ENCODE results near the gene OR10A7.

Gene OR10A7

DNA sequence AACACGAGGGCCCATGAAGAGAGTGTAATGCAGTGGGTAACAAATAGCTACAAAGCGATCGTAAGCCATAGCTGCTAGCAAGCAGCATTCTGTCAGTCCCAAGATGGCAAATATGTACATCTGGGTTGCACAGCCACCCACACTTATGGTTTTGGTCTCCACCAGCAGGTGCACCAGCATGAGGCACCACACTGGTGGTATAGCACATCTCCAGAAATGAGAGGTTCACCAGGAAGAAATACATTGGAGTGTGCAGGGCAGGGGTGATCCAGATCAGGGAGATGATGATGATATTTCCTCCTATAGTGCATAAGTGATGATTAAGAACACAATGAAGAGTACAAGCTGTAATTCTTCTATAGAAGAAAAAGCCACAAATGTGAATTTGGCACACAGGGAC is 26.4 kb upstream of the OR10A7 start:
- TF ChIP-seq, protein P1, sequence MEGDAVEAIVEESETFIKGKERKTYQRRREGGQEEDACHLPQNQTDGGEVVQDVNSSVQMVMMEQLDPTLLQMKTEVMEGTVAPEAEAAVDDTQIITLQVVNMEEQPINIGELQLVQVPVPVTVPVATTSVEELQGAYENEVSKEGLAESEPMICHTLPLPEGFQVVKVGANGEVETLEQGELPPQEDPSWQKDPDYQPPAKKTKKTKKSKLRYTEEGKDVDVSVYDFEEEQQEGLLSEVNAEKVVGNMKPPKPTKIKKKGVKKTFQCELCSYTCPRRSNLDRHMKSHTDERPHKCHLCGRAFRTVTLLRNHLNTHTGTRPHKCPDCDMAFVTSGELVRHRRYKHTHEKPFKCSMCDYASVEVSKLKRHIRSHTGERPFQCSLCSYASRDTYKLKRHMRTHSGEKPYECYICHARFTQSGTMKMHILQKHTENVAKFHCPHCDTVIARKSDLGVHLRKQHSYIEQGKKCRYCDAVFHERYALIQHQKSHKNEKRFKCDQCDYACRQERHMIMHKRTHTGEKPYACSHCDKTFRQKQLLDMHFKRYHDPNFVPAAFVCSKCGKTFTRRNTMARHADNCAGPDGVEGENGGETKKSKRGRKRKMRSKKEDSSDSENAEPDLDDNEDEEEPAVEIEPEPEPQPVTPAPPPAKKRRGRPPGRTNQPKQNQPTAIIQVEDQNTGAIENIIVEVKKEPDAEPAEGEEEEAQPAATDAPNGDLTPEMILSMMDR (conservative IDR thresholded peaks at IDR 0.05; ENCODE audit: low read depth, low read length): no peak
- H3K4me3 ChIP-seq (ENCODE audit: low read depth, low read length): no peak overlapping the region
- no peak for DNase-seq (ENCODE audit: low read depth)

DNA sequence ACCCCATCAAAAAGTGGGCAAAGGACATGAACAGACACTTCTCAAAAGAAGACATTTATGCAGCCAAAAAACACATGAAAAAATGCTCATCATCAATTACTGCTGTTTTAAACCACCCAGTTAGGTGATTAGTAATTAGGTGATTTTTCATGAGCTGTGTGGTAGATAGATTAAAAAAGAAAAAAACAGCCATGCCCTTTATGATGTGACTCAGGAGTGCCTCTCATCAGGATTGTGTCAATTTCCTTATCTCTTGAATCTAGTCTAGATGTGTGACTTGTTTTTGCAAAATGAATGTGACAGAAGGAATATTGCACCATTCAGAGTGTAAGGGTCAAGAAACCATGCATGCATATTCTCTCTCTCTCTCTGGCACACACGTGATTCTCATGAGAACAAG is 5.7 kb downstream of the OR10A7 start:
- TF ChIP-seq, protein P1 (conservative IDR thresholded peaks at IDR 0.05; ENCODE audit: low read depth, low read length): no peak
- no peak for DNase-seq (ENCODE audit: low read depth)
- no peak overlapping the region for H3K4me3 ChIP-seq (ENCODE audit: low read depth, low read length)

DNA sequence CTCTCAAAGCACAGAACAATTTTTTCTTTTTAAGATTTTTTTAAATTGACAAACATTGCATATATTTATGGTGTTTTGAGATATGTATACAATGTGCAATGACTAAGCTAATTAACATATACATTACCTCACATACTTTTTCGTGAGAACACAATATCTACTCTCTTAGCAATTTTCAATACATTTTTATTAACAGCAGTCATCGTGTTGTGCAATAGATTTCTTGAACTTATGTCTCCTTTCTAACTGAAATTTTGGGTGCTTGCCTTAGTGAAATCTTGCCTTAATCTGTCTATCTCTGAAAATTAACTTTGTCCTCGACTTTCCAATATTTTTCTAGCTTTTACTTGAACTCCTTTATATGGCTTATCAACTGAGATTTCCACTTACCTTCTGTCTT is 6.8 kb downstream of the OR10A7 start:
- TF ChIP-seq, protein P1 (conservative IDR thresholded peaks at IDR 0.05; ENCODE audit: low read depth, low read length): no peak
- no peak overlapping the region for H3K4me3 ChIP-seq (ENCODE audit: low read depth, low read length)
- no peak for DNase-seq (ENCODE audit: low read depth)

DNA sequence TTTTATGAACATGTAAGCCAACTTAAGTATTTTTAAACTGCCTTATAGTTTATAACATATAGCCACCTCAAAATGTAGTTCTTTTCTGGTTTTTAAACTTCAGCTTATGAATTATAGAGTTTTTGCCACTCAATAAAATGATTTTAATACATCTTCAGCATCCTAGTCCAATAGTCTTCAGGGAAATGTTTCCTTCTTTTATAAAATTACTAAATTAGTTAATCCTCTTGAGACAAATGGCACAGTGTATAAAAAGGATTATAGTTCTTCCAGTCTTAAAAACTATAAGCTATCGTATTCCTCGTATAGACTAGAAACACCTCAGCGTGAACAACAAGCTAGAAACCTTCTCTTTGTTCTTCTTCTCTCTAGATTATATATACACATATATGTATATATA is 23.5 kb downstream of the OR10A7 start, which contains the start of gene OR6C74:
TSS of gene OR6C74 (plus strand) at position 301 of the 400 bp plus-strand sequence. CDS start 2,679 bp downstream, outside the sequence.
- TF ChIP-seq, protein P1 (conservative IDR thresholded peaks at IDR 0.05; ENCODE audit: low read depth, low read length): no peak
- DNase-seq (ENCODE audit: low read depth): no peak
- no peak within 1 kb of the TSS for H3K4me3 ChIP-seq (ENCODE audit: low read depth, low read length)

DNA sequence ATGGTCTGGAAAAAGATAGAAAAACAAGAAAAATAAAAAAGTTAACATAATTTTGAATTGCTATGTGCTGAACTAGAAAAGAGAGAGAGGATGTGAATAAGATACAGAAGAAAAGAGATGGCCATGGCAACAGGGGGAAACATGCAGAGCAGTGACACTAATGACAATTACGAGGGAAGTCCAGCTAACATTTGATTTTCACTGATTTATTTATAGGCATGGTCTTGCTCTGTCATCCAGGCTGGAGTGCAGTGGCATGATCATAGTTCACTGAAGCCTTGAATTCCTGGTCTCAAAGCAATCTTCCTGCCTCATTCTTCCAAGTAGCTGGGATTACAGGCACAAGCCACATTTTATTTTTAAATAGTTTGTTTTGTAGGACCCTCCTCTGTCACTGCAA is 25.3 kb downstream of the OR10A7 start:
- no peak overlapping the region for H3K4me3 ChIP-seq (ENCODE audit: low read depth, low read length)
- TF ChIP-seq, protein P1 (conservative IDR thresholded peaks at IDR 0.05; ENCODE audit: low read depth, low read length): no peak

DNA sequence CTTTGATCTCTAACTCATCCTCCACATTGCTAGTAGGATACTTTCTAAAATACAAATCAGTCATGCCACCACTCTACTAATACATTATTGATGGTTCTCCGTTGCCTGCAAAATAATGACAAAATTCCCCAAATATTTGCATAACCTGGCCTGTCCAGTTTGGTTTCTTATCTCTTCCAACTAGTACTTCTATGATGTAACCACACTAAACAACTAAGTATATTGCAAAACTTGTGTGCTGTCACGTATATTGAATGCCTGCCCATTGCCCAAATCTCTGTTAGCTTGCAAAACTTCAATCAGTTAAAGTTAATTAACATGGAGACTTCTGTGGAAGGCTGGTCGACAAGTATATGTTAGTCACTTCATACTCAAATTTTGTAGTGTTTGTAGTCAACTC is 30.1 kb downstream of the OR10A7 start:
- TF ChIP-seq, protein P1 (conservative IDR thresholded peaks at IDR 0.05; ENCODE audit: low read depth, low read length): no peak
- H3K4me3 ChIP-seq (ENCODE audit: low read depth, low read length): no peak overlapping the region
- no peak for DNase-seq (ENCODE audit: low read depth)

More for the DNA sequence above, 25.3 kb downstream of the OR10A7 start:
- DNase-seq (ENCODE audit: low read depth): no peak

DNA sequence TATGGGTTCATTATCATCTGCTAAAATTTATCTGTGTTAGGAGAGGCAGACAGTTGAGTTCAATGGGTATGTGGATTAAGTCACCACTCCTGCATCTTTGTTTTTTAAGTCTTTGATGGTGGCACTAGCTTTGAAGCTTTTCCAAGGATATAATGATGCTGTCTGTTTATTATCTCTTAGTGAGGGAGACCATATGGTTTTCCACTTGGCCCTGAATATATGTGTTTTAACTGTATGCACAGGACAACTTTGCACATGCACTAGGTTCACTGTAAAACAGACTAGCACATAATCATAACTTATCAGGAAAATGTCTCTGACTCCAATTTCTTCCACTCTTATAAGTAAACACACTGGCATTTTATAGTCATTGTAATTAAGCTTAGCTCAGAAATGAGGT is 32.5 kb downstream of the OR10A7 start:
- H3K4me3 ChIP-seq (ENCODE audit: low read depth, low read length): no peak overlapping the region
- TF ChIP-seq, protein P1 (conservative IDR thresholded peaks at IDR 0.05; ENCODE audit: low read depth, low read length): no peak
- no peak for DNase-seq (ENCODE audit: low read depth)
